Pancreas (tissue), 10 donors: ENCODE data around the gene SEC24D. TPM values are rescaled to one million over a fixed set of nuclear protein-coding genes. Genes with fewer than 3 reads are reported as not detected.

Experiments
- ATAC-seq, 4 donors: fragments of 200-7000 bp; cut with Tn5 transposase; one replicate each; pipeline versions ENCODE4 v1.8.0 to v1.9.1; 2020; ENCODE audit warnings: mild to moderate bottlenecking in 4 of 4, moderate library complexity in 4 of 4
- DNase-seq, 6 donors: peaks; one replicate each; pipeline ENCODE4 v3.0.0-alpha.2; 2020
- FAIRE-seq: peaks from 2 replicates; lab custom pipeline; 2012; peaks lifted over from hg19 to GRCh38; lab: Jason Lieb, UNC
- H3K27ac ChIP-seq, 4 donors: fragments of 200-600 bp; sonication (generic); 1 replicate in 3 of 4; 2 replicates in 1 of 4; pipeline versions ENCODE4 v1.5.0 to v1.8.0; 2020
- H3K27me3 ChIP-seq, 4 donors: fragments of 200-600 bp; one replicate each; pipeline ENCODE4 v1.8.0; 2021
- H3K36me3 ChIP-seq, 3 donors: fragments of 200-600 bp; sonication (generic) in 1 of 3; one replicate each; pipeline versions ENCODE4 v1.5.0 to v1.8.0; 2020 to 2021
- H3K4me1 ChIP-seq, 3 donors: fragments of 200-600 bp; one replicate each; pipeline ENCODE4 v1.8.0; 2021
- H3K4me3 ChIP-seq, 4 donors: fragments of 200-600 bp; sonication (generic) in 2 of 4; one replicate each; pipeline versions ENCODE4 v1.5.0 to v1.8.0; 2020 to 2021
- H3K9me3 ChIP-seq, 4 donors: fragments of 200-600 bp; one replicate each; pipeline ENCODE4 v1.8.0; 2021
- WGBS, 2 donors: extraction: QIAGEN DNeasy Blood & Tissue Kit; methylation state at CpG; one replicate each; pipeline ENCODE4 v1.1.7; 2013; 5-methylcytosine and 5-hydroxymethylcytosine counted together
- intact Hi-C, 3 donors: fragments of 100-400 bp; cut with DNase I; formaldehyde crosslinking; loops; one replicate each; pipeline versions ENCODE4 v1.11.1 to v1.14.2; 2022
- polyA plus RNA-seq, 2 donors: library from polyadenylated mRNA; stranded (reverse); fragments of 200-250 nt; gene quantifications; one replicate each; pipeline ENCODE4 v1.2.3, GENCODE V29; 2013
- total RNA-seq, 6 donors: library from RNA; stranded (reverse); fragmentation: NEBNext Ultra II Directional in 4 of 6; extraction: Animal tissue kit (Norgen Biotek cat#: 25700) in 4 of 6; gene quantifications; one replicate each; pipeline versions ENCODE4 v1.2.1 to v1.2.4, GENCODE V29; 2021 to 2023
- TF ChIP-seq, protein P1 (sequence below), 4 donors: fragments of 200-600 bp; sonication (generic) in 3 of 4; IDR thresholded peaks; one replicate each; pipeline versions ENCODE4 v1.5.0 to v1.8.0; 2021; ENCODE audit warnings: antibody characterized with exemption in 4 of 4
- donor health status: healthy with polysubstance abuse.
- donor health status: DM: no; HTN: no; CAD: no; lungs with moderate emphysema.
- donor health status: DM: no; HTN: no; CAD: no.
- donor health status: control.
- donor health status: control.
- donor health status: Bipolar disorder and iron deficiency.
- donor health status: DM: yes; HTN: yes; CAD: no.
- donor health status: DM: no; HTN: no; CAD: no.
- donor health status: DM: no; HTN: no; CAD: no.
- donor health status: DM: yes; HTN: yes; CAD: no.

Gene SEC24D
- total and polyA plus RNA-seq, 8 donors: 10.9 to 49.6 (median 35.1) TPM

DNA sequence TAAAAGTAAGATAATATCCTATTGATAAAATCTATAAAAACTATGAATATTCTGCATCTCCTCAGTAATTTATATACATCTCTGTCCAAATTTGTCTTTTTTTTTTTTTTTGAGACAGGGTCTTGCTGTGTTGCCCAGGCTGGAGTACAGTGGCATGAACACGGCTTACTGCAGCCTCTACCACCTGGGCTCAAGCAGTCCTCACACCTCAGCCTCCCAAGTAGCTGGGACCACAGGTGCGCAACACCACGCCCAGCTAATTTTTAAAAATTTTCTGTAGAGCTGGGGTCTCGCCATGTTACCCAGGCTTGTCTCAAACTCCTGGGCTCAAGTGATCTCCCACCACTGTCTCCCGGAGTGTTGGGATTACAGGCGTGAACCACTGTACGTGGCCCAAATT, 12.3 kb upstream of the SEC24D start:
- intact Hi-C loops: no loop called here
- no peaks in the 10 kb centered on the region for H3K9me3 ChIP-seq
- H3K27ac ChIP-seq: no peak overlapping the region
- H3K36me3 ChIP-seq: no peaks in the 10 kb centered on the region
- no peak for DNase-seq
- no peak overlapping the region for H3K4me3 ChIP-seq
- 87 to 98% methylated on average over 7 of the region's 7 CpGs for WGBS, 2 donors
- no peak for ATAC-seq
- TF ChIP-seq, protein P1, sequence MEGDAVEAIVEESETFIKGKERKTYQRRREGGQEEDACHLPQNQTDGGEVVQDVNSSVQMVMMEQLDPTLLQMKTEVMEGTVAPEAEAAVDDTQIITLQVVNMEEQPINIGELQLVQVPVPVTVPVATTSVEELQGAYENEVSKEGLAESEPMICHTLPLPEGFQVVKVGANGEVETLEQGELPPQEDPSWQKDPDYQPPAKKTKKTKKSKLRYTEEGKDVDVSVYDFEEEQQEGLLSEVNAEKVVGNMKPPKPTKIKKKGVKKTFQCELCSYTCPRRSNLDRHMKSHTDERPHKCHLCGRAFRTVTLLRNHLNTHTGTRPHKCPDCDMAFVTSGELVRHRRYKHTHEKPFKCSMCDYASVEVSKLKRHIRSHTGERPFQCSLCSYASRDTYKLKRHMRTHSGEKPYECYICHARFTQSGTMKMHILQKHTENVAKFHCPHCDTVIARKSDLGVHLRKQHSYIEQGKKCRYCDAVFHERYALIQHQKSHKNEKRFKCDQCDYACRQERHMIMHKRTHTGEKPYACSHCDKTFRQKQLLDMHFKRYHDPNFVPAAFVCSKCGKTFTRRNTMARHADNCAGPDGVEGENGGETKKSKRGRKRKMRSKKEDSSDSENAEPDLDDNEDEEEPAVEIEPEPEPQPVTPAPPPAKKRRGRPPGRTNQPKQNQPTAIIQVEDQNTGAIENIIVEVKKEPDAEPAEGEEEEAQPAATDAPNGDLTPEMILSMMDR (IDR thresholded peaks at IDR 0.05): no peak
- no peak for FAIRE-seq
- H3K4me1 ChIP-seq: no peaks in the 10 kb centered on the region
- H3K27me3 ChIP-seq: no peaks in the 10 kb centered on the region

DNA sequence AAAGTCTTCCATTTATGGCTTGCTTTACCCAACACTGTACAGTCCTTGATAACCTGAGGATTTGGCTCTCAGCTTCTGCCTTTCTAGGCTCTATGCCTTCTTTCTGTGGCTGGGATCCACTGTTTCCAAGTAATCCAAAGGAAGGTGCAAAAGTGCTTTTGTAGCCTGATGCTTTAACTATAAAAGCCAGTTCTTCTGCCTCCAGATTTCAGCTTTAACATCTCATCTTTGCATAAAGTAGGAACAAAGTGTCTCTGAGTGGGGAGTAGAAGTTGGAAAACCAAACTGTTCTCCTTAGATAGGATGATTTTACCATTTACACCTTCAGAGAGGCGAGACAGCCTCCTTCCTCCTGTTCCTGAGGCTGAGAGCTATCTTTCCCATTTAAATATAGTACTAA, 11.1 kb upstream of the SEC24D start:
- intact Hi-C loops: no loop called here
- no peaks in the 10 kb centered on the region for H3K36me3 ChIP-seq
- FAIRE-seq (no peak), DNase-seq (no peak), ATAC-seq (no peak)
- no peaks in the 10 kb centered on the region for H3K27me3 ChIP-seq
- no peak overlapping the region for H3K4me3 ChIP-seq
- no peaks in the 10 kb centered on the region for H3K9me3 ChIP-seq
- H3K27ac ChIP-seq: no peak overlapping the region
- WGBS, 2 donors: 75 to 84% methylated on average over 1 of the region's 1 CpG
- TF ChIP-seq, protein P1 (IDR thresholded peaks at IDR 0.05): no peak
- no peaks in the 10 kb centered on the region for H3K4me1 ChIP-seq

DNA sequence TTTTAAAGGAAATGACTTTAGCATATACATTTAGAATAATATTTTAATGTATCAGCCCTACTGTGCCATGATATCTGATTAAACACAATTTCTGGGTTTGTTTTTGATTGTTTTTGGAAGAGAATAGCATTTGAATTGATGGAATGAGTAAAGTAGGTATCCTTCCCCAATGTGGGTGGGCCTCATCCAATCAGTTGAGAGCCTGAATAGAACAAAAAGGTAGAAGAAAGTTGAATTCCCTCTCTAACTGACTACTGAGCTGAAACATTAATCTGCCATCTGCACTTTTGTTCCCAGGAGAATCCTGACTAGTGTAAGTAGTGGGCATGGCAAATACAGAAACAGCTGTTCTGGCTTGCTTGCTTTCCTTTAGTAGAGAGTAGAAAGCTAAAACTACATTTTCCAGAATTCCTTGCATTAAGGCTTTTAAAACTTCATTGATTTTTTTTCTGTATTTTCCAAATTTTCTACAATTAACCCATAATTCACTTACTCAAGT, 9.7 kb upstream of the SEC24D start:
- Histone ChIP-seq H3K27ac (no peak overlapping the region), H3K36me3 (no peaks in the 10 kb centered on the region), H3K27me3 (no peaks in the 10 kb centered on the region), H3K4me1 (no peaks in the 10 kb centered on the region), H3K9me3 (no peaks in the 10 kb centered on the region), H3K4me3 (no peak overlapping the region)
- DNase-seq: no peak
- no peak for FAIRE-seq
- ATAC-seq: no peak
- intact Hi-C loops: no loop called here
- TF ChIP-seq, protein P1 (IDR thresholded peaks at IDR 0.05): no peak

- FAIRE-seq (no peak), DNase-seq (no peak), ATAC-seq (no peak)
- Histone ChIP-seq H3K27ac (no peak overlapping the region), H3K36me3 (no peaks in the 10 kb centered on the region), H3K4me3 (no peak overlapping the region), H3K4me1 (no peaks in the 10 kb centered on the region), H3K9me3 (no peaks in the 10 kb centered on the region), H3K27me3 (no peaks in the 10 kb centered on the region)
- 67 to 71% methylated on average over 6 of the region's 6 CpGs for WGBS, 2 donors
- intact Hi-C loops: no loop called here
- TF ChIP-seq, protein P1 (IDR thresholded peaks at IDR 0.05): no peak
Measured at GRCh38 chr4:118843237-118843636, 7.3 kb upstream of the SEC24D start.

DNA sequence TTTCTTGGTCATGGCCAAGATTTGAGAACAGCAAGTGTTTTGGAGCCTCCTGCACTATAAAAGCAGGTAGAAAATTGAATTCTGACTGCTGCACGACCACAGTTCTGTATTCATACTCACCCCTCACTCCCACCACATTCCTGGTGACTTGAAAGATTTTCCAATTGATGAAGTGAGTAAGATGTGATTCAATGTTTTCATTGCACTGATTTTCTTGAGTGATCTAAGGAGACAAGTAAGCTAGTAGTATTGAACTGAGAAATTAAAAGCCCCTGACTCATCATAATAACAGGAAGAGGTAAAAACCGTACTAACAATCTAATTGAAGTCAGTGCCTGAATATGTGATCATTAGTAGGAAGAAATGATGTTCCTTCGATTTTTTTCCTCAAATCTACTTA, 6.1 kb upstream of the SEC24D start:
- FAIRE-seq: no peak
- intact Hi-C loops: no loop called here
- TF ChIP-seq, protein P1 (IDR thresholded peaks at IDR 0.05): no peak
- no peak for DNase-seq
- H3K4me1 ChIP-seq: no peaks in the 10 kb centered on the region
- WGBS, 2 donors: 33 to 80% methylated on average over 3 of the region's 3 CpGs
- no peaks in the 10 kb centered on the region for H3K27me3 ChIP-seq
- no peak overlapping the region for H3K27ac ChIP-seq
- no peaks in the 10 kb centered on the region for H3K36me3 ChIP-seq
- no peaks in the 10 kb centered on the region for H3K9me3 ChIP-seq
- no peak for ATAC-seq
- no peak overlapping the region for H3K4me3 ChIP-seq
